Stimulated activated CD4-positive, alpha-beta T cell treated with anti-CD3 and anti-CD28 coated beads, Interleukin-1b, Interleukin-23, amount 100 ng/mL, for 24 hours (primary cell): ENCODE results near the gene NDUFA5.
A peak's percentile ranks its signal among the peaks of the same experiment; 100 is the strongest.

Source experiments
- DNase-seq, 4 experiments: peaks; one replicate each; pipeline ENCODE4 v3.0.0-alpha.2; 2020; ENCODE audit warnings: low read depth in 4 of 4, low spot score in 1 of 4

The NDUFA5 gene

GRCh38 chr7:123522066-123522465 lies 35.6 kb downstream of the NDUFA5 start:
- no peak for DNase-seq

- no peak for DNase-seq
These were observed 52.4 kb downstream of the NDUFA5 start for GRCh38 chr7:123505221-123505620.

GRCh38 chr7:123502201-123502600 lies 55.4 kb downstream of the NDUFA5 start:
- no peak for DNase-seq

- DNase-seq: no peak
These were observed 56.6 kb downstream of the NDUFA5 start for GRCh38 chr7:123500878-123501489.

- DNase-seq: no peak
These were observed 58.2 kb downstream of the NDUFA5 start for GRCh38 chr7:123499211-123499970.

- DNase-seq: no peak
These were observed 59.0 kb downstream of the NDUFA5 start for GRCh38 chr7:123498601-123499000.

- DNase-seq: no peak
These were observed 59.6 kb downstream of the NDUFA5 start for GRCh38 chr7:123498031-123498430.

GRCh38 chr7:123494193-123494796 lies 63.3 kb downstream of the NDUFA5 start:
- DNase-seq: peak in 2 of 4 experiments; percentile 1 to 8

GRCh38 chr7:123492485-123492884 lies 65.1 kb downstream of the NDUFA5 start:
- DNase-seq: no peak
